GM19099 (cell line): ENCODE results near the gene TOMM40.

Experiments used
- POLR2A ChIP-seq: IDR thresholded peaks from 3 replicates; pipeline ENCODE4 v1.6.1; 2011; ENCODE audit warnings: low read depth; ENCODE audit not compliant: insufficient read length; ENCODE audit errors: extremely low read depth

The TOMM40 gene

GRCh38 chr19:44947041-44947581, 56.1 kb downstream of the TOMM40 start:
- no peak for TF ChIP-seq POLR2A

GRCh38 chr19:44948237-44948636, 57.2 kb downstream of the TOMM40 start:
- TF ChIP-seq POLR2A = no peak

GRCh38 chr19:44948763-44949374, 57.8 kb downstream of the TOMM40 start:
- no peak for TF ChIP-seq POLR2A

- TF ChIP-seq POLR2A = no peak
Measured at GRCh38 chr19:44949550-44949949, 58.5 kb downstream of the TOMM40 start.

- no peak for TF ChIP-seq POLR2A
Measured at GRCh38 chr19:44951179-44952159, 60.4 kb downstream of the TOMM40 start.
